H1 (cell line): Measurements from ENCODE around the gene LTB4R.

Experiments
- ATF3 ChIP-seq: IDR thresholded peaks from 2 replicates; pipeline ENCODE4 v1.6.1; 2011; ENCODE audit warnings: low read depth, mild to moderate bottlenecking, low read length; ENCODE audit not compliant: insufficient read depth
- EP300 ChIP-seq, 2 experiments: IDR thresholded peaks; 1 replicate in 1 of 2; 2 replicates in 1 of 2; pipeline ENCODE4 v1.6.1; 2011 to 2012; ENCODE audit warnings: low read depth in 2 of 2, low read length in 2 of 2, mild to moderate bottlenecking in 2 of 2, borderline replicate concordance in 1 of 2, inconsistent platforms in 1 of 2, moderate library complexity in 1 of 2
- EZH2 ChIP-seq: fragments of 200-600 bp; sonication (generic); IDR thresholded peaks from 2 replicates; pipeline ENCODE4 v1.7.1; 2012; ENCODE audit warnings: low read depth, mild to moderate bottlenecking, moderate library complexity, low read length, inconsistent platforms; ENCODE audit not compliant: severe bottlenecking
- HDAC6 ChIP-seq: IDR thresholded peaks from one replicate; pipeline ENCODE4 v1.7.1; 2012; ENCODE audit warnings: low read depth, mild to moderate bottlenecking, inconsistent platforms, low read length, moderate library complexity
- JUND ChIP-seq: IDR thresholded peaks from 2 replicates; pipeline ENCODE4 v1.6.1; 2011; ENCODE audit warnings: mild to moderate bottlenecking, improper control_type of control experiment, low read length
- MAFK ChIP-seq: IDR thresholded peaks from 2 replicates; pipeline ENCODE4 v1.6.1; 2012; ENCODE audit warnings: low read depth, mild to moderate bottlenecking, improper control_type of control experiment, low read length
- TF ChIP-seq, protein P1 (sequence below): IDR thresholded peaks from 2 replicates; pipeline ENCODE4 v1.6.1; 2012; ENCODE audit warnings: inconsistent platforms
- TF ChIP-seq, protein P2 (sequence below), 3 experiments: IDR thresholded peaks; 1 replicate in 2 of 3; 2 replicates in 1 of 3; pipeline versions ENCODE4 v1.5.1 to v1.6.1; 2011; ENCODE audit warnings: low read length in 3 of 3, mild to moderate bottlenecking in 3 of 3, inconsistent platforms in 2 of 3, low read depth in 1 of 3, moderate library complexity in 1 of 3; ENCODE audit not compliant: insufficient read depth in 1 of 3; ENCODE audit errors: control extremely low read depth in 1 of 3

DNA sequence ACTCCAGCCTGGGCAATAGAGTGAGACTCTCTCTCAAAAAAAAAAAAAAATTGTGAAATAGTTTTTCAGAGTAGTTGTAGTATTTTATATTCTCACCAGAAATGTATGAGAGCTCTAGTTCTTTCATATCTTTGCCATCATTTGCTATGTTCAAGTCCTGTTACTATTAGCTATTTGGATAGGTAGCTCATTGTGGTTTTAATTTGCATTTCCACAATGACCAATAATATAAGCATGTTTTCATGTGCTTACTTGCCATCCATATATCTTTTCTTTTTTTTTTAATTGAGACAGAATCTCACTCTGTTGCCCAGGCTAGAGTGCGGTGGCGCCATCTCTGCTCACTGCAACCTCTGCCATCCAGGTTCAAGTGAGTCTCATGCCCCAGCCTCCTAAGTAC, 36.9 kb downstream of the LTB4R start:
- TF ChIP-seq, protein P1, sequence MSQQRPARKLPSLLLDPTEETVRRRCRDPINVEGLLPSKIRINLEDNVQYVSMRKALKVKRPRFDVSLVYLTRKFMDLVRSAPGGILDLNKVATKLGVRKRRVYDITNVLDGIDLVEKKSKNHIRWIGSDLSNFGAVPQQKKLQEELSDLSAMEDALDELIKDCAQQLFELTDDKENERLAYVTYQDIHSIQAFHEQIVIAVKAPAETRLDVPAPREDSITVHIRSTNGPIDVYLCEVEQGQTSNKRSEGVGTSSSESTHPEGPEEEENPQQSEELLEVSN: no peak
- TF ChIP-seq HDAC6: no peak
- no peak for TF ChIP-seq EP300 (IDR thresholded peaks at IDR 0.05; ENCODE audit: borderline replicate concordance in 1 of 2, low read depth in 2 of 2, low read length in 2 of 2)
- TF ChIP-seq JUND: no peak
- TF ChIP-seq, protein P2, sequence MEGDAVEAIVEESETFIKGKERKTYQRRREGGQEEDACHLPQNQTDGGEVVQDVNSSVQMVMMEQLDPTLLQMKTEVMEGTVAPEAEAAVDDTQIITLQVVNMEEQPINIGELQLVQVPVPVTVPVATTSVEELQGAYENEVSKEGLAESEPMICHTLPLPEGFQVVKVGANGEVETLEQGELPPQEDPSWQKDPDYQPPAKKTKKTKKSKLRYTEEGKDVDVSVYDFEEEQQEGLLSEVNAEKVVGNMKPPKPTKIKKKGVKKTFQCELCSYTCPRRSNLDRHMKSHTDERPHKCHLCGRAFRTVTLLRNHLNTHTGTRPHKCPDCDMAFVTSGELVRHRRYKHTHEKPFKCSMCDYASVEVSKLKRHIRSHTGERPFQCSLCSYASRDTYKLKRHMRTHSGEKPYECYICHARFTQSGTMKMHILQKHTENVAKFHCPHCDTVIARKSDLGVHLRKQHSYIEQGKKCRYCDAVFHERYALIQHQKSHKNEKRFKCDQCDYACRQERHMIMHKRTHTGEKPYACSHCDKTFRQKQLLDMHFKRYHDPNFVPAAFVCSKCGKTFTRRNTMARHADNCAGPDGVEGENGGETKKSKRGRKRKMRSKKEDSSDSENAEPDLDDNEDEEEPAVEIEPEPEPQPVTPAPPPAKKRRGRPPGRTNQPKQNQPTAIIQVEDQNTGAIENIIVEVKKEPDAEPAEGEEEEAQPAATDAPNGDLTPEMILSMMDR (IDR thresholded peaks at IDR 0.05; ENCODE audit: control extremely low read depth in 1 of 3, insufficient read depth in 1 of 3, low read depth in 1 of 3, low read length in 3 of 3): no peak
- TF ChIP-seq ATF3: no peak
- TF ChIP-seq MAFK: no peak
- TF ChIP-seq EZH2: no peak
